Embryonic facial prominence (tissue), 1 donor: Measurements from ENCODE around the gene USP20.

Source experiments
- DNase-seq: peaks from one replicate; pipeline ENCODE4 v3.0.0-alpha.2; 2016; ENCODE audit errors: extremely low spot score

Gene USP20

DNA sequence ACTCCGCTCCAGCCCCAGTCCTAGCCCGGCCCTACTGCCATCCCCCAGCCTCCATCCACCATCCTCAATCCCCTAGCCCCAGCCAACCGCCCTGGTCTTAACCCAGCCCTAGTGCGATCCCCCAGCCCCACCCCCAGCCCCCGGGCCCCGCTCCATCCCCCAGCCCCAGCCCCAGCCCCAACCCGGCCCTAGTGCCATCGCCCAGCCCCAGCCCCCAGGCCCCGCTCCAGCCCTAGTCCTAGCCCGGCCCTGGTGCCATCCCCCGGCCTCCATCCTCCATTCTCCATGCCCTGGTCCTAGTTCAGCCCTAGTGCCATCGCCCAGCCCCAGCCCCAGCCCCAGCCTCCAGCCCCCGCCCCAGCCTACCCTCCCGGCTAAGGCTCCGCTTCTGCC is 11.7 kb upstream of the USP20 start:
- DNase-seq: no peak

GRCh38 chr9:129823935-129824601 is 11.2 kb upstream of the USP20 start, which contains the start of gene TOR1A:
TSS of gene TOR1A (minus strand) at chr9:129824136. CDS start at chr9:129824085, 51 bp downstream.
- DNase-seq: peak; percentile 91

DNA sequence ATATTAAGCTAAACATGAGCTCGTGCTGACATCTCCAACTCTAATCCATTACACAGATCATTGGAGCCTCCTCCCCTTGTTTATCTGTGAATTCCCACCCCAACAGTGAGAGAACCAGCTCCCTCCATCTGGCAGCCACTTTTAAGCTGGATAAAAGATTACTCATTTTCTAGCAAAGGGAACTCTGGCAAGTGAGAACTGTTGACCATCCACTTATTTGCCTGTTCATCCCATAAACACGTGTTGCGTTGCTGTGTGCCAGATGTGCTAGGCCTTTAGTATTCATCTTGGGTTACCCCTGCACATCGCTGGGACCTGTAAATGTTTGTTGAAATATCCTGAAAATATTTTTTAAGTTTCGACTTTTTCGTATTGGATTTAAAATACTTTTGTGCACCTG is 8.9 kb upstream of the USP20 start:
- DNase-seq: no peak

DNA sequence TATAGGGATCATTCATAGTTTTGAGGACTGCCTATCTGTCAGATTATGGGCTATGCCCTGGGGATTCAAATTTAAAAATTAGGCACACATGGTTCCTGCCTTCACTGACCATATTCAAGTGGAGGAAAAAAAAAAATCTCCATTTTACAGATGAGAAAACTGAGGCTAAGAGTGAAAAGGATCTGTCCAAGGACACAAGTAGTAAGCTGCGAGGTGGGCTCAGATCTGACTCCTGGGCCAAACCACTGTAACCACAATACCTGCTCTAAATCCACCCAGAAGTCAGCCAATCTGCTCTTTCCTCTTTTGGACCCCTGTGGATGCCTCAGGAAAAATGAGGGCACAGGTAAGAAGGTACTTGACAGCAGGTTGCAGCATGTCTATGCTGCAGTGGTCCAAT is 8.5 kb upstream of the USP20 start:
- no peak for DNase-seq

DNA sequence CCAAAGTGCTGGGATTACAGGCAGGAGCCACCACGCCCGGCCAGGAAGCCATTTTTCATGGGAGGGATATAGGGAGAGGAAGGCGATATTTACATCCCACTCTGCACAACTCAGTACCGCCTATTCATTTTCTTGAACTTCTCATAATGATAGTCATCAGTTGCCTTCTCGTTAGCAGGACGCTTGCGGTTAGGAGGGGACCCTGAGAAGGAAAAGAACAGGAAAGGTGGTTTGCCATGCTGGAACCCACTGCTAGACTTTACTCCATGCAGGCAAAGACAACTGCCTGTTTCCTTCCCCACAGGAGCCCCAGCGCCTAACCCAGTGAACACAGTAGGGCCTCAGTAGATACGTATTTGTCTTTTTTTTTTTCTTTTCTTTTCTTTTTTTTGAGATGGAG is 7.2 kb upstream of the USP20 start:
- no peak for DNase-seq

DNA sequence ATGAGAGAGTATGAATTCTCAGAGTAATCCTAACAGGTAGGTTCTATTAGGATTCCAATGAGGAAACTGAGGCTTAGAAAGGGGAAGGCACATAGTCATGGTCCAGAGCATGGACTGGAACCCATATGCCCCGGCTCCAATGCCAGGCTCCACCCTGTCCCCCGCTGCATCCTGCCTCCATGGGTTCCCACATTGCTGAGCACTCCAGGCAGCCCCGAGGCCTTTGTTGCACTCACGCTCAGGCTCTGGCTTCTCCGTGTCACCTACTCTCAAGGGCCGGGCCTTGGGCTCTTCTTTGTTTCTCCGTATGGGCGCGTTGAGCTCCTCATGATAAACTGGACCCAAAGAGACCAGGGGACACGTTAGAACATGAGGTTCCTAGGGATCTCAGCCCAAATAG is 6.3 kb upstream of the USP20 start:
- DNase-seq: no peak

- no peak for DNase-seq
Observed at GRCh38 chr9:129832982-129833381, 2.3 kb upstream of the USP20 start.

- DNase-seq: no peak
Observed at GRCh38 chr9:129834489-129835127, 650 bp upstream of the USP20 start.

DNA sequence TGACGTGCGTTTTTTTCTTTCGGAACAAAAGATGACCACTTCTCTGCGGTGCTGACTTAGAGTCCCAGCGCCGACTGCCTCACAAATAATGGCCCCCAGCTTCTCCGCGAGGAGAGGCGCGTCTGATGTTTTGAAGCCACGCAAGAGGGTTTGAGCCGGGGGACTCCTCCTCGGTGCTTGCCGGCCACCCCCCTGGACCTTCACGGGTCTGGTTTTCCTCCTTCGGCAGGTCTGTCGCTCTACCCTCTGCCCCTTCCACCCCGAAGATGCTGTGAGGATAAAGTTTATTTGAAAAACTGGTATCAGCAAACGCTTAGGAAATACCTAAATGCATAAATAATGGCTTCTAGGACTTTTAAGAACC is 584 bp downstream of the USP20 start:
- DNase-seq: no peak

DNA sequence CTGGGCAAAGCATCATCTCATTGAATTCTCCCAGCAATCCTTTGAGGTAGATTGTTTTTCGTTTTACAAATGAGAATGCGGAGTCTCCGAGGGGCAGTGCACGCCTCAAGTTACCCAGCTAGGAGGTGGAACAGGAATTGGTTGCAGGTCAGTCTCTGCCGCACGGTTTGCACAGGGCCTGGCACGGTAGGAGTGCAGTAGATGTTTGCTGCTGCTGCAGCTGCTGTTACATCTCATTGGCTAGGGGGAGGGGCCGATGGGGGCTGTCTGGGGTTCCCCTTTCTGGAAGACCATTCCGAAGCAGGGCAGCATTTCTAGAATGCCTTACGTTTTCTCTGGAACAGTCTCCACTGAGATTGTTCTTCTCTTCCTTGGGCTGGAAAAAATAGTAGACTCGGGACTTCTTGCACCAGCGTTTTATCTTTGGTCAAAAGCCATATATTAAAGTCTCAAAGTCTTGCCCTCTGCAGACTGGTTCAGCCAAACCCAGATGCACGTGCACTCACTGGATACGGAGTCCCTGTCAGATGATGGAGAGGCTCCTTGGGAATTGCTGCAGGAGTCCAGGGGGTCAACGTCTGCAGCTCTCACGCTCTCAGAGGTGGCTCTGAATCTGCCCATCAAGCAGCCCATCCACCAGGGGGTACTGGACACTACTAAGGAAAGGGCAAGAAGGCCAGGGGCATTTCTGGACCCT is 1.2 kb downstream of the USP20 start:
- DNase-seq: no peak

DNA sequence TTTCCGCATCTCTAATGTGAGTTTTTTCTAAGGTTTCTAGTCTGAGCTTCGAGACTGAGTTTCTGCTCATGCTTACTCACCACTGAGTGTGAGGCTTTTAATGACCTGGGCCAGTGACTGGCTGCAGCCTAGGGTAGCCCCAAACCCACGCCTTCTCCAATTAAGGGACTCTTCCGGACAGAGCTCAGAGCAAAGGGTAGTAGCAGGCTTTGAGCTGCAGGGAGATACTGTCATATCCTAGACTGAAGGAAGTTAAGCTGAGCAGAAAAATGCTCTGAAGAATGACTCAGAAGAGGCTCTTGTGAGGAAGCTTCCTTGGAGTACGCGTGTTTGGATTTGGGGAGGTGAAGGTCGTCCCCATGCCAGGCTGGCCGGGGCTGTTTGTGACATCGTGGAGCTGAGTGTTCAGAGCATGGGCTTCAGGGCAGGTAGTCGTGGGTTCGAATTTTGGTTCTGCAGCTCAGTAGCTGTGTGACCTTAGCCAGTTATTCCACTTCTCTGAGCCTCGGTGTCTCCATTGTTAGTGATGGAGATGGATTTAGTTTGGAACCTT is 3.5 kb downstream of the USP20 start:
- no peak for DNase-seq

- no peak for DNase-seq
Observed at GRCh38 chr9:129839324-129840023, 4.2 kb downstream of the USP20 start.

DNA sequence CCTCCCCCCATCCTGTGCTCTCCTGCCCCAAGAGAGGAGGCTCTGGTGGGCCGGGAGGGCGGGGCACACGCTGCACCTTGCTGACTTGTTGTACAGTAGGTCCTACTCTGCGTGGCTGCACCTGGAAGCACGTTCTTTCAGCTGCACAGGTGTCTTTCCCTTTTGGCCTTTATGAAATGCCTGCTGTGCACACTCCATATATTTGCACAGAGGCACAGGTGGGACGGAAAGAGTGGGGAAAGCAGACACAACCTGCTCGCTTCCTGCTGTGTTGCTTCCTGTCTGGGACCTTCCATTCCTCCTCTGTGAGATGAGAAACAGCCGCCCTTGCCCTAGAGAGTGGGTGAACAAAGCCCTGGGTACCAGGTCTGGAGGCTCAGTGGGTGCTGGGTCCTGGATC is 4.8 kb downstream of the USP20 start:
- no peak for DNase-seq

DNA sequence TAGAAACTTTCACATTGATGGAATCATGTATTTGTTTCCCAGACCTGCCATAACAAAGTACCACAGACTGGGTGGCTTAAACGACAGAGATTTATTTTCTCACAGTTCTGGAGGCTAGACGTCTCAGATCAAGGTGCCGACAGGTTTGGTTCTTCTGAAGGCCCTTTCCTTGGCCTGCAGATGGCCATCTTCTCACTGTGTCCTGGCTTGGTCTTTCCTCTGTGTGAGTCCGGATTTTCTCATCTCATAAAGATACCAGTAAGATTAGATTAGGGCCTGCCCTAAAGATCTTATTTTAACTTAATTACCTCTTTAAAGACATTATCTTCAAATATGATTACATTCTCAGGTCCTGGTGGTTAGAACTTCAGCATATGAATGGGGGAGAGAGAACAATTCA is 5.8 kb downstream of the USP20 start:
- DNase-seq: no peak

DNA sequence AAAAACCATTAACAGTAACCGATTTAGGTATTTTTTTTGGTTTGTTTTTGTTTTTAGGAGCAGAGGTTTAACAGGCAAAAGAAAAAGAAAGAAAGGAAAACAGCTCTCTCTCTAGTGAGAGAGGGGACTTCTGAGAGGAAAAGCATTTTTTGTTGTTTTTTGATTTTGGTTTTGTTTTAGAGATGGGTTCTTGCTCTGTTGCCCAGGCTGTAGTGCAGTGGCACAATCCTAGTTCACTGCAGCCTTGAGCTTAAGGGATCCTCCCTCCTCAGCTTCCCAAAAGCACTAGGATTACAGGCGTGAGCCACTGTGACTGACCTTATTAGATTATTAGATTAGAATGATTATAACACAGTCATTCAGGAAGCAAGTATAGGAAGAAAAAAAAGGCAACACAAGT is 10.1 kb downstream of the USP20 start:
- no peak for DNase-seq

DNA sequence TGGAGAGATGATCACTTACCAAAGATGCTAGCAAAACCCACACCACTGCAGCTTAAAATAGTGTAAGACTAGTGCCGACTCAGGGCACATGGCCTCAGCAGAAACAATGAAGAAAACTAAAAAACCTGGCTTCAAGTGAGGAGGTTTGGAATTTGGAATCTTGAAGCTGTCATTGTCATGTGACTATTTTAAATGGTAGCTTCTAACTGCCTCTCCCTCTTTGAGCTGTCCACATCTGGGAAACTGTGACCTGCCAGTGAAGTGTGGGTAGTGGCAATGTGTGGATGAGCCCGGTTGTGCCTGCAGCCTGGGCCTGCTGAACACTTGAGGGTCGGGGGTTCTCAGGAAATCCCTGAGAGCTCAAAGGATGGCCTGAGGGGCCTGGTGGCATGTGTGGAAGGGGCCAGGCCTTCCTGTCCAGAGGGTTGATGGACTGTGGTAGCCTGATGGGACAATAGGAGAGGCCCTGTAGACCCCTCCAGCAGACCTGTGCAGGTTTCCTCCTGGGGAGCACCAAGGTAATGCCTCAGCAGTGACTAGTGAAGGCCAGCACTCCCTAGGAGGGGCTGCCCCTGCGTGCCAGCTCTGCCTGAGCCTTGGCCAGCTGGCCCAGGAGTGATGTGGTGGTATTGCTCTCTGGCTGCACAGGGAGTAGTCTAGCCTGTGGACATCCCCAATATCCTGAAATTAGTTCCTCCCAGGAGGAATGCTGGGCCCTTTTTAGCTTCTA is 13.6 kb downstream of the USP20 start:
- no peak for DNase-seq

GRCh38 chr9:129849901-129850300 is 14.6 kb downstream of the USP20 start:
- no peak for DNase-seq

DNA sequence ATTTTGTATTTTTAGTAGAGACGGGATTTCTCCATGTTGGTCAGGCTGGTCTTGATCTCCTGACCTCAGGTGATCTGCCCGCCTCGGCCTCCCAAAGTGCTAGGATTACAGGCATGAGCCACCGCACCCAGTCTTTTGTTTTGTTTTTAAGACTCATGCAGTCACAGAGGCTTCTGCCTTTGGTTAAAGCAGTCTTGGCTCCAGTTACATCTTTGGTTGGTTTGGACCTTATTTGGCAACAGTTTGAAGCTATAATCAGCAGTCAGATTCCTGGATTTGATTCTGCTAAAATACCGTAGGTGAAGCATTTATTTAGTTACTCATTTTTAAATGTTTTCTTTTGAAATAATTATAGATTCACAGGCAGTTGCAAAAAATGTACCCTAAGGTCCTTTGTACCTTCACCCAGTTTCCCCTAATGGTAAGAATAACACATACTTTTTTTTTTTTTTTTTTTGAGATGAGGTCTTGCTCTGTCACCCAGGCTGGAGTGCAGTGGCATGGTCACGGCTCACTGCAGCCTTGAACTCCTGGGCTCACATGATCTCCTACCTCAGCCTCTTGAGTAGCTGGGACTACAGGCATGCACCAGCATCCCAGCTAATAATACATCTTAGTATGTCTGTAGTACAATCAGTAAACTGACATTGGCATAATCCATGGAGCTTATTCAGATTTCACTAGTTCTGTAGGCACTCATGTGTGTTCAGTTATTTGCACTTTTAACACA is 15.7 kb downstream of the USP20 start:
- no peak for DNase-seq

DNA sequence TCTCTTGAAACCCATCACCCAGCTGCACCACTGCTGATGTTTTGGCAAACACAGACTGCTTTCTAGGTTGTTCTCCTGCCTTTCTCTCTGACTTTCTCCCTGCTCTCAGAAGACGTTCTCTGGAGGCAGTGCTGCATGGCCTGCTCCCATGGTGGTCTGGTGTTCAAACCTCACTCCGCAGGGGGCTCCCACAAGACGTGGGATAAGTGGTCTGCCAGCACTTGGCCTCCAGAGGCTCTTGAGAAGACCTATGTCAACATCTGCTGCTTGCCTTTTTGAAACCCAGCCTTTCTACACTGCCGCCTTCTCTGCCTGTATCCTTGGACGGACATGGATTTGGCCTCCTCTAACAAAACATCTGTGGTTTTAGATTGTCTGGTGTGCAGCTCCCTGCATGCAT is 16.6 kb downstream of the USP20 start:
- no peak for DNase-seq

DNA sequence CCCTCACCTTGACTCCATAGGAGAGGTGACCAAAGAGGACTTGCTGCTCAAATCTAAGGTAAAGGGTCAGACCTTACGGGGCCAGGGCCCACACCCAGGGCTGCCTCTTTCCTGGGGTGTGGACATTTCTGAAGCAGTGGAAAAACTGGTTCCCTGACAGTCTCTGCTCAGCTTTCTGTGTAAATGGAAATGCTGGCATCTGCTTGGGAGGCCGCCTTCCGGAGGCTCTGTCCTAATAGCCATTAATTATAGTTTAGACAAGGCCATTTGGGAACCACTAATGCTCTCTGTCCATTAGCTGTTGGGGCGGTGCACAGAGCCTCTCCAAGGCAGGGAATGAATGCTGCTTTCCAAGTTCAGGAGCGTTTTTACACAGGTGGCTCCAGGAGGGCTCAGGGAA is 17.3 kb downstream of the USP20 start:
- no peak for DNase-seq

DNA sequence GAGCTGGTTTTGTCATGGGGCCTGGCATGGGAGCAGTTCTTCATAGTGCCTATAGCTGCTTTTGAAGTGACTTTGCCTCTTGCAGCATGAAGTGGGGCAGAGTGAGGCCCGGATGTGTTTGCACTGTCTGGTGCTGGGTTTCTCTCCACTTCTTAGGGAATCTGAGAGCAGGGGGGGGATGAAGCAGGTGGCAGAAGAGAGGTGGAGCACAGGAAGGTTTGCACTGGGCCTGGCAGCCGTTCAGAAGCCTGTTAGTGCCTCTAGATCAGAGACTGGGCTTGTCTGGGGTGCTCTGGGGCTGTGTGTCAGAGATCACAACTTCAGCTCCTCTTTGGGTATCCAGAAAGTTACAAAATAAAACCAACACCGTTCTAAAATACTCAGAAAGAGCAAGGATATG is 18.4 kb downstream of the USP20 start:
- DNase-seq: no peak
